IPS-15b (cell line): ENCODE data around the gene KCNK6.
A peak's percentile ranks its signal among the peaks of the same experiment; 100 is the strongest.

Source experiments
- H3K27me3 ChIP-seq: one replicate; pipeline ENCODE4 v1.6.1; 2013; ENCODE audit warnings: low read length; ENCODE audit not compliant: control insufficient read depth, insufficient read depth
- H3K36me3 ChIP-seq: one replicate; pipeline ENCODE4 v1.6.1; 2013; ENCODE audit warnings: low read length; ENCODE audit not compliant: control insufficient read depth, insufficient read depth
- H3K4me1 ChIP-seq: one replicate; pipeline ENCODE4 v1.6.1; 2013; ENCODE audit warnings: mild to moderate bottlenecking, low read length; ENCODE audit not compliant: control insufficient read depth, insufficient read depth
- H3K4me3 ChIP-seq: one replicate; pipeline ENCODE4 v1.5.1; 2013; ENCODE audit warnings: low read depth, low read length
- H3K9ac ChIP-seq: one replicate; pipeline ENCODE4 v1.6.1; 2013; ENCODE audit warnings: low read depth, mild to moderate bottlenecking, low read length
- H3K9me3 ChIP-seq: one replicate; pipeline ENCODE4 v1.6.1; 2013; ENCODE audit warnings: mild to moderate bottlenecking, low read length; ENCODE audit not compliant: control insufficient read depth, insufficient read depth

KCNK6 gene

GRCh38 chr19:38303517-38304351 lies 15.9 kb upstream of the KCNK6 start, which contains the start of gene C19orf33:
C19orf33 (plus strand) TSS chr19:38304251; CDS start chr19:38304262, 11 bp downstream.
- Histone ChIP-seq H3K9ac (peak within 1 kb of the TSS; percentile 70), H3K27me3 (no peaks in the 10 kb centered on the region), H3K4me3 (peak within 1 kb of the TSS; percentile 65), H3K36me3 (peaks cover 22% of the 10 kb centered on the region), H3K4me1 (peaks cover 8% of the 10 kb centered on the region), H3K9me3 (no peaks in the 10 kb centered on the region)

GRCh38 chr19:38304352-38304865 lies 15.2 kb upstream of the KCNK6 start:
- peaks cover 8% of the 10 kb centered on the region for H3K4me1 ChIP-seq
- peak overlapping the region; percentile 70 for H3K9ac ChIP-seq
- H3K9me3 ChIP-seq: no peaks in the 10 kb centered on the region
- peak overlapping the region; percentile 65 for H3K4me3 ChIP-seq
- peaks cover 24% of the 10 kb centered on the region for H3K36me3 ChIP-seq
- H3K27me3 ChIP-seq: no peaks in the 10 kb centered on the region

DNA sequence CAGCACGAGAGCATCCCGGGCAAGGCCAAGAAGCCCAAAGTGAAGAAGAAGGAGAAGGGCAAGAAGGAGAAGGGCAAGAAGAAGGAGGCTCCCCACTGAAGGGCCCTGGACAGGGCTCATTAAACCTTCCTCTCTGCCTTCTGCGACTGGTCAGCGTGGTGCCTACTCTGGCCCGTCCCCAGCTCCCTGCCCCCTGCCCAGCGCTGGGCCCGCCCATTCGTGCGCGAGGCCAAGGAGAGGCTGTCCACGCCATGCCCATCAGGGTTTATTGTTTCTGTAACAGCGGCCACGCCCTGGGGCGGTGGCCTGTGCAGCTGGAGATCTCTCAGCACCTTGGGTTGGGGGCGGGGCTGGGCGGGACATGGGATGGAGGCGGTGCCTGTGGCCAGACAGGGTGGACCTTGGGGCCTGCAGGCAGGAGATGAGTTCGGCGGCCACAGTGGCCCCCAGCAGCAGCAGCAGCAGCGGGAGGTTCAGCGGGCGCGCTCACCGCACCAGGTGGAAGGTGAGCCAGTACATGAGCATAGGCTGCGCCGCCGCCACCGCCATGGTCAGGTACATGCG lies 14.7 kb upstream of the KCNK6 start:
- Histone ChIP-seq H3K9ac (peak overlapping the region; percentile 70), H3K27me3 (no peaks in the 10 kb centered on the region), H3K9me3 (no peaks in the 10 kb centered on the region), H3K4me1 (peaks cover 8% of the 10 kb centered on the region), H3K4me3 (peak overlapping the region; percentile 65), H3K36me3 (peaks cover 27% of the 10 kb centered on the region)

- Histone ChIP-seq H3K4me1 (peaks cover 2% of the 10 kb centered on the region), H3K9ac (no peak overlapping the region), H3K36me3 (peaks cover 32% of the 10 kb centered on the region)
These were observed 13.4 kb upstream of the KCNK6 start for GRCh38 chr19:38306236-38306635.

GRCh38 chr19:38307076-38307475 lies 12.6 kb upstream of the KCNK6 start:
- H3K4me3 ChIP-seq: no peak overlapping the region
- H3K36me3 ChIP-seq: peaks cover 32% of the 10 kb centered on the region
- no peak overlapping the region for H3K9ac ChIP-seq
- H3K4me1 ChIP-seq: peaks cover 2% of the 10 kb centered on the region
- no peaks in the 10 kb centered on the region for H3K9me3 ChIP-seq
- H3K27me3 ChIP-seq: no peaks in the 10 kb centered on the region

More at GRCh38 chr19:38306236-38306635, 13.4 kb upstream of the KCNK6 start:
- Histone ChIP-seq H3K9me3 (no peaks in the 10 kb centered on the region), H3K4me3 (no peak overlapping the region), H3K27me3 (no peaks in the 10 kb centered on the region)

DNA sequence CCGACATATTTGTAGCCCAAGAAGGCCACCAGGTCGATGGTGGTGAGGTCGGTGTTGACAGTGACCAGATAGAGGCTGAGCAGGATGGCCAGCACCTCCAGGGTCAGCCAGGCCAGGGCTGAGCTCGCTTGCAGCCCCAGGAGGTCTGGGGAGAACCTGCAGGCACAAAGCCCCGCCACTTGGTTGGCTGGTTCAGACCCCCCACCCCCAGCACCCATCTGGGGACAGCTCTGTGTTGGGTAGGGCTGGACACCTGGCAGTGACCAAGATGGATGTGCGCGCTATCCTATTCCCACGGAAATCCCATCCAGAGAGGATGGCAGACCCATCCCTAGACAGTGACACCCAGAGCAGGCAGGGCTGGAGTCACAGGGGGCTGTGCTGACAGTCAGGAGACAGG lies 12.0 kb upstream of the KCNK6 start:
- Histone ChIP-seq H3K4me3 (no peak overlapping the region), H3K27me3 (no peaks in the 10 kb centered on the region), H3K9me3 (no peaks in the 10 kb centered on the region), H3K4me1 (peaks cover 4% of the 10 kb centered on the region), H3K9ac (no peak overlapping the region), H3K36me3 (peaks cover 32% of the 10 kb centered on the region)

DNA sequence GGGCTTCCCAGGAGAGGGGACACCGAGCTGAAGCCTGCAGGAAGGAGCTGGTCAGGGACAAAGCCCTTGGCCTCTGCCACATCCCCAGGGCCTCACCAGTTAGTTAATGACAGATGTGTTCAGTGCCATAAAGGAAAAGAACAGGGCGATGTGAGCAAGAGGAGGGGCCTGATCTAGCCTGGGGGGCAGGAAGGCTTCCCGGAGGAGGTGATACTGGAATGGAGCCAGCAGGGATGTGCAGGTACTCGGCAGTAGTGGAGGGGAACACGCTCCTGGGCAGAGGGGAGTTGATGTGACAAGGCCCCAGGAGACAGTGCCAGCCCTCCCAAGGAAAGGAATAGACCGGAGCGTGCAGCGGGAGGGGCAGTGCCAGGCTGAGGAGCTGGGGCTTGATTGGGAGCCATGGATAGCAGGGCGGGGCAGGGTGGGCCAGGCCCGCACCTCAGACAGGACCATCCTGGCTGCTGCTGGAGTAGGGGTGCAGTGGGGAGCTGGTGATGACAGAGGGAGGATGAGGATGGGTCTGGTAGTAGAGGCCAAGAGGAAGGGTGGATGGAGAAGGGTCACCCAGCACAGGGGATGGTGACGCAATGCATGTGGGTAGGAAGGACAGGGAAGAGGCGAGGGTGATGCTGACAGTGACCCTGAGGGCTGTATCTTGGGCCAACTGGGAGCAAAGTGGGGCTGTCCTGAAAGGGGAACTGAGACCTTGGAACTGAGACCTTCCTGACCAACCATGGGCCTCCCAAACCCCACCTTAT lies 11.5 kb upstream of the KCNK6 start:
- Histone ChIP-seq H3K4me3 (no peak overlapping the region), H3K9me3 (no peaks in the 10 kb centered on the region), H3K4me1 (peaks cover 4% of the 10 kb centered on the region), H3K36me3 (peaks cover 32% of the 10 kb centered on the region), H3K27me3 (no peaks in the 10 kb centered on the region), H3K9ac (no peak overlapping the region)

DNA sequence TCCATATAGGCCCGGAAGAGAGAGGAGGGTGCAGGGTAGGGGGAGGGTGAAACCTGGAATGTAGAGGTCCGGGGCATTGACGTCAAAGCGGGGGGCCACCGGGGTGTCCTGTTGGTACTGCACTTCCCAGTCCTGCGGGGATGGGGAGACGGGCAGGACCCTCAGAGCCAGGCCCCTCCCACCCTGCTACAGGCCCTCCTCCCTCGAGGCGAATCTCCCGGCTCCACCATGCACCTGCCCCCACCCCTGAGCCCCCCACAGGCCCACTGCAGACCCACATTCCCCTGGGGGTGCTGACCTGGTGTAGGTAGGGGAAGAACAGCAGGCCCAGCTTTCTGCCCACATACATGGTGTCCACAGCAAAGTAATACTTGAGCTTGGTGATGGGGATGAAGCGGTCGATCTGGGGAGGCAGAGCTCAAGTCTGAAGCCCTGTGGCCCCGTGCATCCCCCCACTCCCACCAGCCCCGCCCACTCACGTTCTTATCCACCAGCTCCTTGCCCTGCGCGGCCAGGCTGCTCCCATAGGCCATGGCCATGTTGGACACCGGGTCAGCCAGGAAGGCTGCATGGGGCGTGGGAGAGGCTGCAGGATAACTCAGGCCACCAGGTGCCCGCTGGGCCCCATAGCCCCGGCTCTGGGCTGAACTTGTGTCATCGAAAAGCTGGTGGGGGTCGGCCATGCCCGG lies 10.6 kb upstream of the KCNK6 start:
- Histone ChIP-seq H3K4me1 (peaks cover 8% of the 10 kb centered on the region), H3K4me3 (no peak overlapping the region), H3K9me3 (no peaks in the 10 kb centered on the region), H3K27me3 (no peaks in the 10 kb centered on the region), H3K36me3 (peaks cover 32% of the 10 kb centered on the region), H3K9ac (no peak overlapping the region)

- Histone ChIP-seq H3K9ac (no peak overlapping the region), H3K4me3 (no peak overlapping the region), H3K36me3 (peaks cover 32% of the 10 kb centered on the region), H3K9me3 (no peaks in the 10 kb centered on the region), H3K4me1 (peaks cover 8% of the 10 kb centered on the region), H3K27me3 (no peaks in the 10 kb centered on the region)
These were observed 9.9 kb upstream of the KCNK6 start for GRCh38 chr19:38309615-38310278.

GRCh38 chr19:38310279-38310670 lies 9.4 kb upstream of the KCNK6 start:
- peaks cover 7% of the 10 kb centered on the region for H3K4me1 ChIP-seq
- no peak overlapping the region for H3K9ac ChIP-seq
- no peaks in the 10 kb centered on the region for H3K27me3 ChIP-seq
- no peak overlapping the region for H3K4me3 ChIP-seq
- peaks cover 32% of the 10 kb centered on the region for H3K36me3 ChIP-seq
- H3K9me3 ChIP-seq: no peaks in the 10 kb centered on the region

- H3K9ac ChIP-seq: no peak overlapping the region
These were observed 8.7 kb upstream of the KCNK6 start for GRCh38 chr19:38310986-38311385.

More at GRCh38 chr19:38310986-38311385, 8.7 kb upstream of the KCNK6 start:
- peaks cover 6% of the 10 kb centered on the region for H3K4me1 ChIP-seq
- H3K36me3 ChIP-seq: peaks cover 32% of the 10 kb centered on the region
- H3K9me3 ChIP-seq: no peaks in the 10 kb centered on the region
- no peak overlapping the region for H3K4me3 ChIP-seq
- no peaks in the 10 kb centered on the region for H3K27me3 ChIP-seq
